H1 (cell line): ENCODE results near the gene DDX18. TPM values are rescaled to one million over a fixed set of nuclear protein-coding genes. Genes with fewer than 3 reads are reported as not detected.

Experiments
- POLR2A ChIP-seq, 2 experiments: IDR thresholded peaks; 1 replicate in 1 of 2; 2 replicates in 1 of 2; pipeline ENCODE4 v1.6.1; 2011; ENCODE audit warnings: low read depth in 2 of 2, low read length in 2 of 2, mild to moderate bottlenecking in 2 of 2; ENCODE audit errors: control extremely low read depth in 1 of 2
- SIX5 ChIP-seq: IDR thresholded peaks from 2 replicates; pipeline ENCODE4 v1.6.1; 2011; ENCODE audit warnings: mild to moderate bottlenecking, low read depth, low read length
- ZNF274 ChIP-seq: IDR thresholded peaks from 2 replicates; pipeline ENCODE4 v1.7.0; 2012; ENCODE audit warnings: low read length, borderline replicate concordance; ENCODE audit errors: extremely low read depth
- polyA plus RNA-seq, 7 experiments: library from polyadenylated mRNA; depleted of rRNA in 3 of 7; stranded (reverse) in 5 of 7; unstranded in 2 of 7; fragments of >200 nt in 5 of 7; fragments of 200-250 nt in 2 of 7; gene quantifications; 1 replicate in 5 of 7; 2 replicates in 1 of 7; 4 replicates in 1 of 7; pipeline versions ENCODE4 v1.2.1 to v1.2.3, GENCODE V29; 2011 to 2013; ENCODE audit warnings: missing spikeins in 2 of 7, mixed read lengths in 2 of 7
- total RNA-seq: library from RNA; stranded (reverse); fragmentation: NEBNext Ultra II Directional; extraction: Animal tissue kit (Norgen Biotek cat#: 25700); gene quantifications from 2 replicates; pipeline ENCODE4 v1.2.1, GENCODE V29; 2021
- TF ChIP-seq, protein P1 (sequence below): IDR thresholded peaks from 2 replicates; pipeline ENCODE4 v1.6.1; 2011; ENCODE audit warnings: low read depth, mild to moderate bottlenecking, low read length; ENCODE audit not compliant: insufficient read depth

The DDX18 gene
- total and polyA plus RNA-seq, 2 of the 8 experiments (the other 6 are each of a cell fraction or from before 2014, with no cell fraction given), result 31.3 to 119 TPM

DNA sequence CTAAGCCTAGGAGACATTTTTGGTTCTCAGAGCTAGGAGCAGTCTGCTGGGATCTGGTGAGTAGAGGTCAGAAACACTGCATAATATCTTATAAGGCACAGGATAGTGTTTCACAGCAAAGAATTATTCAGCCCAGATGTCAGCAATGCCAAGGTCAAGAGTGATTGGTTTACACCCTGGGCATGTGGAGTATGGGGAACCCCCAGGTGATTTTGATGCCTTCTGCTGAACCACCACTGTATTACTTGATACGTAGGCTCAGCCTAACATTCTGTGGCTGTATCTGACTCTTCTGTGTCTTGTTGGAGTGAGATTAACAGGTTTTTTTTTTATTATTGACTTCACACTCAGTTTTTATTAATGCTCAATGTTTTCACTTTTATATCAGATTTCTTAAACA lies 6.0 kb downstream of the DDX18 start (continued):
- TF ChIP-seq, protein P1, sequence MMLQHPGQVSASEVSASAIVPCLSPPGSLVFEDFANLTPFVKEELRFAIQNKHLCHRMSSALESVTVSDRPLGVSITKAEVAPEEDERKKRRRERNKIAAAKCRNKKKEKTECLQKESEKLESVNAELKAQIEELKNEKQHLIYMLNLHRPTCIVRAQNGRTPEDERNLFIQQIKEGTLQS, result no peak
- TF ChIP-seq POLR2A (IDR thresholded peaks at IDR 0.05; ENCODE audit: control extremely low read depth in 1 of 2, low read depth in 2 of 2, low read length in 2 of 2) (no peak), SIX5 (no peak), ZNF274 (no peak)
